ENCODE data around the gene NR1D1. TPM values are rescaled to one million over a fixed set of nuclear protein-coding genes. Genes with fewer than 3 reads are reported as not detected.
A peak's percentile ranks its signal among the peaks of the same experiment; 100 is the strongest.

NR1D1 gene
- total RNA-seq, 4 donors from 2014 or later, result 6.1 to 24.2 (median 14.5) TPM

DNA sequence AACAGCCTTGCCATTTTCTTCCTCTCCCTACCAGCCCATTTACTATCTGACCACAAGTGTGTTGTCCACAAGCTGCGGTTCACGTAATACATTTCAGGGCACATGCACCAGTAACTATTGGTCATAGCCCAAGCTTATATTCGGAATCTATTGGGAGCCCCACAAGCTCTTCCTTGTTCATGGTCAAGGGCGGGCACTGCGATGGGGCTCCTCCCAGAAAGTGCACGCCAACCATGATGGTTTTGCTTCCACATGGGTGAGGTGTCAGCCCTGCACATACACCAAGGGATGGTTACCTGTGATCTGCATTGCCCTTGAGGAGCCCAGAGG is 25.6 kb downstream of the NR1D1 start:
- TF ChIP-seq POLR2AphosphoS5 (IDR thresholded peaks at IDR 0.05) (no peak), EP300 (IDR thresholded peaks at IDR 0.05) (no peak), POLR2A (IDR thresholded peaks at IDR 0.05; ENCODE audit: low read depth) (no peak)
- TF ChIP-seq, protein P1, sequence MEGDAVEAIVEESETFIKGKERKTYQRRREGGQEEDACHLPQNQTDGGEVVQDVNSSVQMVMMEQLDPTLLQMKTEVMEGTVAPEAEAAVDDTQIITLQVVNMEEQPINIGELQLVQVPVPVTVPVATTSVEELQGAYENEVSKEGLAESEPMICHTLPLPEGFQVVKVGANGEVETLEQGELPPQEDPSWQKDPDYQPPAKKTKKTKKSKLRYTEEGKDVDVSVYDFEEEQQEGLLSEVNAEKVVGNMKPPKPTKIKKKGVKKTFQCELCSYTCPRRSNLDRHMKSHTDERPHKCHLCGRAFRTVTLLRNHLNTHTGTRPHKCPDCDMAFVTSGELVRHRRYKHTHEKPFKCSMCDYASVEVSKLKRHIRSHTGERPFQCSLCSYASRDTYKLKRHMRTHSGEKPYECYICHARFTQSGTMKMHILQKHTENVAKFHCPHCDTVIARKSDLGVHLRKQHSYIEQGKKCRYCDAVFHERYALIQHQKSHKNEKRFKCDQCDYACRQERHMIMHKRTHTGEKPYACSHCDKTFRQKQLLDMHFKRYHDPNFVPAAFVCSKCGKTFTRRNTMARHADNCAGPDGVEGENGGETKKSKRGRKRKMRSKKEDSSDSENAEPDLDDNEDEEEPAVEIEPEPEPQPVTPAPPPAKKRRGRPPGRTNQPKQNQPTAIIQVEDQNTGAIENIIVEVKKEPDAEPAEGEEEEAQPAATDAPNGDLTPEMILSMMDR (IDR thresholded peaks at IDR 0.05), result no peak
- H3K4me3 ChIP-seq, result peak overlapping the region; percentile 26 to 41 (median 31)
- 20% methylated on average over 6 of the region's 6 CpGs for WGBS
- intact Hi-C loops (cut with DNase I), result no loop called here
- no peaks in the 10 kb centered on the region for H3K27me3 ChIP-seq
- H3K4me1 ChIP-seq, result peaks cover 75 to 92% (median 84%) of the 10 kb centered on the region in 4 donors
- no peak for DNase-seq (ENCODE audit: extremely low spot score)
- H3K9me3 ChIP-seq, result no peaks in the 10 kb centered on the region
- H3K36me3 ChIP-seq, result peaks cover 23 to 43% (median 40%) of the 10 kb centered on the region in 4 donors
- peak overlapping the region; percentile 91 to 99 (median 99) for H3K27ac ChIP-seq (replicated peaks in 1 of 4)

DNA sequence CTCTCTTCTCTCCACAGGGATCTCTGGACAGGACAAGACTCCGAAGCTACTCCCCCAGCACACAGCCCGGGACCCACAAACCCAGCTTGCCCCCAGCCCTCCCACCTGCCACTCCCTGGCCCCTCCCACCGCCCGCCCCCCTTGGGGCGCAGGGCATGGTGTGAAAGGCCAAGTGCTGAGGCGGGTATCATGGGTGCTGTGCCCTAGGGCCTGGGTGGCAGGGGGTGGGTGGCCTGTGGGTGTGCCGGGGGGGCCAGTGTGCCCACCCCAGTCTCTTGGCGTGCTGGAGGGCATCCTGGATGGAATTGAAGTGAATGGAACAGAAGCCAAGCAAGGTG is 26.2 kb downstream of the NR1D1 start:
- no peak overlapping the region for H3K4me3 ChIP-seq
- 89% methylated on average over 8 of the region's 8 CpGs for WGBS
- TF ChIP-seq POLR2AphosphoS5 (IDR thresholded peaks at IDR 0.05), result no peak
- TF ChIP-seq, protein P1 (IDR thresholded peaks at IDR 0.05), result no peak
- TF ChIP-seq POLR2A (IDR thresholded peaks at IDR 0.05; ENCODE audit: low read depth), result no peak
- no peaks in the 10 kb centered on the region for H3K27me3 ChIP-seq
- peaks cover 82 to 98% (median 91%) of the 10 kb centered on the region in 4 donors for H3K4me1 ChIP-seq
- no peak for DNase-seq (ENCODE audit: extremely low spot score)
- peak overlapping the region; percentile 91 to 99 (median 99) for H3K27ac ChIP-seq (replicated peaks in 1 of 4)
- intact Hi-C loops (cut with DNase I), result no loop called here
- peaks cover 21 to 36% (median 33%) of the 10 kb centered on the region in 4 donors for H3K36me3 ChIP-seq
- no peaks in the 10 kb centered on the region for H3K9me3 ChIP-seq

DNA sequence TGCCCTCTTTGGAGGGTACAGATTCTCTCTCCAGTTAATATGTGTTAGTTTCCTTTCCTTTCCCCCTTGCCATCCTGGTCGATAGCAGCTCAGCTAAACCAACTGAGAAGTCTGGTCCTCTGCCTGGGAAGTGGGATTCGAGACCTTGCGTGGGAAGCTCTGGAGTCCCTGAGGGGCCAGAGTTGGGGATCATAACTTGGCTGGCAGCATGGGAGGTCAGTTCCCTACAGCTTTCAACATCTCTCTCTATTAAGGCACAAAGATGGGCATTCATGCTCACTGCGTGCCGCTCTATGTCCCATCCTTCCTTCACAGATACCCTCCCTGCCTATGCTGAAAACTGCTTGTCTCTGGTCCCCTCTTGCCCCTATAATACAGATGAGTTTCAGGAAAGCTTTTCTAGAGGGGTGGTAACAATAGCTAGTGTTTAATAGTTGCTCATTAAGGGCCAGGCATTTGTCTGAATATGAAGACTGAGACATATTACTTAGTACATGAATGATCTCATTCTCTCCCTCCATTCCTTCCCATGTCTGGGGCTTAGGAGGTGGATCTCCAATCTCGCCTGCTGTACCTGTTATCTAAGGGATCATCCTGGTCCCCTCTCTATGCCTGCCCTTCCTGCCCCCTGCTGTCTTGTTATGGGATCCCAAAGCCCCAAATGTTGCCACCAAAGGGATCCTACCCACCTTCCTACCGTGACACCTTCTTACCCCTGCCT is 26.8 kb downstream of the NR1D1 start:
- peak overlapping the region; percentile 91 to 99 (median 99) for H3K27ac ChIP-seq (replicated peaks in 1 of 4)
- no peak for DNase-seq (ENCODE audit: extremely low spot score)
- peak overlapping the region in 2 of 4 donors; percentile 45 to 46 for H3K4me3 ChIP-seq
- H3K27me3 ChIP-seq, result no peaks in the 10 kb centered on the region
- TF ChIP-seq EP300 (IDR thresholded peaks at IDR 0.05), result no peak
- no peaks in the 10 kb centered on the region for H3K9me3 ChIP-seq
- peaks cover 16 to 31% (median 28%) of the 10 kb centered on the region in 4 donors for H3K36me3 ChIP-seq
- intact Hi-C loops (cut with DNase I), result no loop called here
- WGBS, result 73% methylated on average over 7 of the region's 7 CpGs
- peaks cover 86 to 98% (median 96%) of the 10 kb centered on the region in 4 donors for H3K4me1 ChIP-seq

DNA sequence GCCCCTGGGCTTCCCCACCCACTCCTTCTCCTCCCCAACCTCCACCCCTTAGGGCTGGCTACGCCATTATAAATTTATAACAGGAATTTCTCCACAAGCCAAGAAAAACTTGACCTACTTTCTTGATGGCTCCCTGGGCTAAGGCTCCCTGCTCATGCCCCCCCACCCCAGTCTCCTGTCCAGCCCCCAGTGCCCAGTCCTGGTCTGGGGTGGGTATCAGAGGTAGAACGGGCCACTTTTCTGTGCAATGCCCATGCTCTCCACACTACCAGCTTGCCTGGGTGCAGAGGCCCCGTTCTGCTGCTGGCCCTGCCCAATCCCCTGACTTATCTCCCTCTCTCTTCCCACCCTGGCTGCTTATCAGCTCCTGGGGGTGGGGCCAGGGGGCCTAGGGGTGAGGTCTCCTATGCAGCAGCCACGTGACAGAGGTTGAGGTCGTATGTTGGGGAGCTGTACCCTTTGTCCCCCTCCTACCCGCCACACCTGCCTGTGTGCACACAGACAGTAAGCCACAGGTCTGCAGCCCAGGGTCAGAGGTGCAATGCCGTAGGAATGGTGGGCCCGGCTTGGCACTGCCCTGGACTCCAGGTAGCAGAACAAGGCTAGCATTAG is 27.5 kb downstream of the NR1D1 start:
- no peaks in the 10 kb centered on the region for H3K9me3 ChIP-seq
- peak overlapping the region; percentile 32 to 50 (median 46) for H3K4me3 ChIP-seq
- WGBS, result 41% methylated on average over 7 of the region's 8 CpGs
- peaks cover 91 to 100% (median 99%) of the 10 kb centered on the region in 4 donors for H3K4me1 ChIP-seq
- no peak for DNase-seq (ENCODE audit: extremely low spot score)
- H3K27ac ChIP-seq (replicated peaks in 1 of 4), result peak overlapping the region; percentile 91 to 99 (median 99)
- intact Hi-C loops (cut with DNase I), result no loop called here
- H3K27me3 ChIP-seq, result no peaks in the 10 kb centered on the region
- TF ChIP-seq POLR2A (IDR thresholded peaks at IDR 0.05; ENCODE audit: low read depth), result no peak
- TF ChIP-seq, protein P1 (IDR thresholded peaks at IDR 0.05), result peak in 1 of 3 experiments; percentile 2
- peaks cover 8 to 25% (median 21%) of the 10 kb centered on the region in 4 donors for H3K36me3 ChIP-seq

DNA sequence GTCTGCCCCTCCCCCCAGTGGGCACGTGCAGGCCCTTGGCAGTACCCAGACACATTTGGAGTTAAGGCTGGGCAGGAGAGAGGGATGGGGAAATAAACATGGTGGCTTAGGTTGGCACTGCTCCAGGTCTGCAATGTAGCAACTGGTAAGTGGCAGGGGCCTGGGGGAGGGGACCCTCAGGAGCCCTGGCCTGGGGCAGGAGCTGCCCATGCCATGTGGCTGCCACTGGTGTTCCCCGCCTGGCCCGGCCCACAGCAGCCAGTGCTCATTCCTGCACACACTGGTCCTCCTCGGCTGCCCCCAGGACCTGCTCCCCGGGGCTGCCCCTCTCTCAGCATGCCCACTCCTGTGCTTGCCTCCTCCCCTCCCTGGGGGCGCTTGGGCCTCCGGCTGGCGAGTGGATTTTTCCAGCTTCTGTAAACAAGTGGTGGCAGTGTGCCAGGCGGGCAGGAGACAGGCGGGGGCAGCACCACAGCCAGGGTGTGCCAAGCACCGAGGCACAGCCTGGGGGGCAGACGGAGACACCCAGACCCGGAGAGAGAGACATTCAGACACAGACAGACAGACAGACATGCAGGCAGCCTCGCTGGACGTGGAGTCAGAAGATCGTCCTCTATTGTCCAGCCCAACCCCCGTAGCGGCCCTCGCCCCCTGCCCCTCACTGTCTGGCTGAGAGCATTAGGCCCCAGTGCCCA is 28.2 kb downstream of the NR1D1 start:
- H3K36me3 ChIP-seq, result peaks cover 5 to 18% (median 15%) of the 10 kb centered on the region in 4 donors
- peaks cover 97 to 100% (median 100%) of the 10 kb centered on the region in 4 donors for H3K4me1 ChIP-seq
- 10% methylated on average over 16 of the region's 19 CpGs for WGBS
- H3K27ac ChIP-seq (replicated peaks in 1 of 4), result peak overlapping the region; percentile 91 to 99 (median 99)
- H3K9me3 ChIP-seq, result no peaks in the 10 kb centered on the region
- H3K27me3 ChIP-seq, result no peaks in the 10 kb centered on the region
- DNase-seq (ENCODE audit: extremely low spot score), result peak; percentile 94
- H3K4me3 ChIP-seq, result peak overlapping the region; percentile 32 to 50 (median 46)
- TF ChIP-seq POLR2AphosphoS5 (IDR thresholded peaks at IDR 0.05), result peak; percentile 77 to 79
- peak; percentile 22 for TF ChIP-seq EP300 (IDR thresholded peaks at IDR 0.05)
- no peak for TF ChIP-seq POLR2A (IDR thresholded peaks at IDR 0.05; ENCODE audit: low read depth)
- TF ChIP-seq, protein P1 (IDR thresholded peaks at IDR 0.05), result no peak
- intact Hi-C loops (cut with DNase I), result no loop called here

Data from esophagus muscularis mucosa (tissue), 4 donors.